C4-2B (cell line): ENCODE measurements around the gene KCNMA1.

Experiments used
- H3K27ac ChIP-seq: fragments of 450-650 bp; 2 replicates; pipeline ENCODE4 v1.5.1; 2017
- CTCF ChIP-seq: fragments of 450-650 bp; conservative IDR thresholded peaks from 2 replicates; pipeline ENCODE4 v1.5.1; 2017; ENCODE audit warnings: mild to moderate bottlenecking
- ZFX ChIP-seq: fragments of 450-650 bp; IDR thresholded peaks from 2 replicates; pipeline ENCODE4 v1.6.1; 2017

KCNMA1 gene

GRCh38 chr10:76869931-76870330 lies 767.7 kb downstream of the KCNMA1 start:
- TF ChIP-seq ZFX (no peak), CTCF (no peak)
- H3K27ac ChIP-seq = no peak overlapping the region

- no peak overlapping the region for H3K27ac ChIP-seq
- TF ChIP-seq CTCF (no peak), ZFX (no peak)
Measured at GRCh38 chr10:76868098-76868977, 769.3 kb downstream of the KCNMA1 start.

GRCh38 chr10:76866841-76867586 lies 770.6 kb downstream of the KCNMA1 start:
- no peak overlapping the region for H3K27ac ChIP-seq
- no peak for TF ChIP-seq CTCF
- TF ChIP-seq ZFX = no peak

- no peak overlapping the region for H3K27ac ChIP-seq
- TF ChIP-seq ZFX (no peak), CTCF (no peak)
Measured at GRCh38 chr10:76864922-76865321, 772.7 kb downstream of the KCNMA1 start.

DNA sequence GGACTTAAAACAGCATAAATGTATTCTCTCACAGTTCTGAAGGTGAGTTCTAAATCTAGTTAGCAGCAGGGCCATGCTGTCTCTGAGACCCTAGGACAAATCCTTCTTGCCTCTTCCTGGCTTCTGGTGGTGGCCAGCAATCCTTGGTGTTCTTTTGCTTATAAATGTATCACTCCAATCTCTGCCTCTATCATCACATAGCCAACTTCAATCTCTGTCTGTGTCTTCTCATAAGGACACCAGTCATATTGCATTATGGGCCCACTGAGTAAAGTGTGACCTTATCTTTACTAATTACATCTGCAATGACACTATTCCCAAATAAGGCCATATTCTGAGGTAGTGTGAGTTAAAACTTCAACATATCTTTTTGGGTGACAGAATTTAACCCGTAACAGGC lies 778.9 kb downstream of the KCNMA1 start:
- no peak overlapping the region for H3K27ac ChIP-seq
- no peak for TF ChIP-seq CTCF
- TF ChIP-seq ZFX = no peak

DNA sequence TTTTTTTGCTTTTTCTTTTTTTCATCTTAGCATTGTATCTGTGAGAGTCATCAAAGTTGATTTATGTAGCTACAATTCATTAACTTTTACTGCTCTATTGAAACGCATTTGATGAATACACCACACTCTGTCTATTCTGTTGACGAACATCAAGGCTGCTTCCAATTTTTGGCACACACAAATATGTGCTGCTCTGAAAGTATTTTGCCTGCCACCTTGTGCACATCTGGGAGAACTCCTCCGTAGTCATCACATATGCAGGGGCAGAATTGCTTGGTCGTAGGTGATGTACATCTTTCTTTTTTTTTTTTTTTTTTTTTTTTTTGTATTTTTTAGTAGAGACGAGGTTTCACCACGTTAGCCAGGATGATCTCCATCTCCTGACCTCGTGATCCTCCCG lies 796.8 kb downstream of the KCNMA1 start:
- TF ChIP-seq ZFX = no peak
- no peak for TF ChIP-seq CTCF
- no peak overlapping the region for H3K27ac ChIP-seq

DNA sequence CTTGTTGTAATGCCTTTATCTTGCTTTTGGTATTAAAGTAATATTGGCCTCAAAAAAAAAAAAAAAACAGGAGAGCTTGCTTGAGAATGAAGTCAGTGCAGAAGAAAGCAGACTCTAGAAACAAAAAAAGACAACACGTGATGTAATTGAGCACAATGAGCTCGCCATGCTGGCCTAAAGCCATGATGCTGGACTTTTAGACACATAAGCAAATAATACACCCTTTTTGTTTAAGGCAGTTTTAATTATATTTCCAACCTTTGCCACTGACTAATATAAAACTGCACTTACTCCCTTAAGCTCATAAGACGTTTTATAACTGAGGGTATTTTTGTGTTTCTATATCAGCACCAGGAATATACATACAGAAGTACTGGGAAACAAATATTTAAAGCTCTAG lies 798.3 kb downstream of the KCNMA1 start:
- no peak for TF ChIP-seq ZFX
- TF ChIP-seq CTCF = no peak

More for the DNA sequence above, 798.3 kb downstream of the KCNMA1 start:
- H3K27ac ChIP-seq = no peak overlapping the region
